NT2/D1 (cell line): ENCODE results near the gene PRPF6.

Experiments
- SUZ12 ChIP-seq: IDR thresholded peaks from 2 replicates; pipeline ENCODE4 v1.6.1; 2011; ENCODE audit not compliant: insufficient read length, insufficient read depth; ENCODE audit errors: extremely low read depth
- YY1 ChIP-seq: IDR thresholded peaks from 2 replicates; pipeline ENCODE4 v1.6.1; 2011; ENCODE audit not compliant: insufficient read length, insufficient read depth
- ZNF274 ChIP-seq: IDR thresholded peaks from 2 replicates; pipeline ENCODE4 v1.6.1; 2011; ENCODE audit warnings: mild to moderate bottlenecking, low read depth, low read length

- no peak for TF ChIP-seq ZNF274
- TF ChIP-seq SUZ12 = no peak
- no peak for TF ChIP-seq YY1
These were observed 53.1 kb downstream of the PRPF6 start for GRCh38 chr20:64033981-64034493.
